HG02642 (cell line): ENCODE results near the gene SMPD1.

Experiments
- ATAC-seq: cut with Tn5 transposase; IDR thresholded peaks from one replicate; pipeline ENCODE4 v1.9.1; 2021; ENCODE audit warnings: mild to moderate bottlenecking; ENCODE audit not compliant: unreplicated experiment, poor library complexity

Gene SMPD1

DNA sequence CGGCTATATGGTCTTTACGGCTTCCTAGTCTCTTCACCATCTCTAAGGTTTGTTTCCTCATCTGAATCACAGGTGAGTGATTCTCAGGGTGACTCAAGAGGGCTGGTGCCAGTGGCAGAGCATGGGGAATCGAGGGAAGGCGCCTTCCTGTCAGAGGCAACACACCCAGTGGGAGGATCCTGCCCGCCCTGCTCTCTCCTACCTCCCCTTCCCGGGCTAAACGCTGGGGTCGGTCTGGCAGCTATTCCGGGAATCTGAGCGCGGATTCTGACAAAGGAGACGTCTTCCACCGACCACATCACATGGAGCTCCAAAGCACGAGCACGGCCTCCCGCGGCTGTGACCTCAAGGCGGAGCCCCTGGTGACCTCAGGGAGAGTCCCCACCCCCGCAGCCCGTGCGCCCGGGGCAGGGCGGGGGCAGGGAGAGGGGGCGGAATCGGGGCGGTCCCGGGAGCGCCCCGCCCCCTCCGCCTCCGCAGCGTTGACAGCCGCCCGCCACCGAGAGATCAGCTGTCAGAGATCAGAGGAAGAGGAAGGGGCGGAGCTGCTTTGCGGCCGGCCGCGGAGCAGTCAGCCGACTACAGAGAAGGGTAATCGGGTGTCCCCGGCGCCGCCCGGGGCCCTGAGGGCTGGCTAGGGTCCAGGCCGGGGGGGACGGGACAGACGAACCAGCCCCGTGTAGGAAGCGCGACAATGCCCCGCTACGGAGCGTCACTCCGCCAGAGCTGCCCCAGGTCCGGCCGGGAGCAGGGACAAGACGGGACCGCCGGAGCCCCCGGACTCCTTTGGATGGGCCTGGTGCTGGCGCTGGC is at the start of gene SMPD1:
TSS of gene SMPD1 (plus strand) at position 570 of the 813 bp plus-strand sequence. CDS start at position 695, 125 bp downstream.
- ATAC-seq: peak; percentile 98

DNA sequence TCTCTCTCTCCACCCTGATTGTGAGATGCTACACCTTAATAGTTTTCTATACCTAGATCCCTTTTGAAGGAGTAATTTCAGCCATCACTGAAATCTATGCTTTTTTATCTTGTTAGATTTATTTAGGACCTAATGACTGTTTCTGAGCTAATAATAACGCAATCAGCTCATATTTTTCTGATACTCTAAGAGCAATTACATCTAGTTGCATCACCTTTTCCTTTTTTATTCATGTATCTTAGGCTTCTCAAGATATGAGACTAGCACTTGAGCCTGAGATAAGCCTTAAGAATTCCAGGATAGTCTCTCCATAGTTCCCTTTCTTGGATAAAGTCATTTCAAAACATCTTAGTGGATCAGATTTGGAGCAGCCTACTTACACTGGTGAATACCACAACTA is 44.9 kb upstream of the SMPD1 start:
- ATAC-seq: no peak

DNA sequence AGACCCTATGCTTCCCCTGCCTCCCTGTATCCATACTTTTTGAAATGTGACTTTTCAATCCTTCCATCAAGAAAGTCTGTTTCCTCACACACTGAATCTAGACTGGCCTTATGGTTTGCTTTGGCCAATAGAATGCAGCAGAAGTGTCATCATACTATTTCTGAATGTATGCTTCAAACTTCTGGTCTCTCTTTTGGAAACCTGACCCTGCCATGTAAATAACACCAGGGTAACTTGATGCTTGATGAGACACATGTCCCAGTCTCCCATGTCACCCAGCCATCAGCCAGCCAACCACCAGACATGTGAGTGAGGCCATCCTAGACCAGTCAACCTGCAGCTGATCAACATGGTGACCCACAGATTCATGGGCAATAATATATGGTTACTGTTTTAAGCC is 40.2 kb upstream of the SMPD1 start:
- ATAC-seq: no peak

DNA sequence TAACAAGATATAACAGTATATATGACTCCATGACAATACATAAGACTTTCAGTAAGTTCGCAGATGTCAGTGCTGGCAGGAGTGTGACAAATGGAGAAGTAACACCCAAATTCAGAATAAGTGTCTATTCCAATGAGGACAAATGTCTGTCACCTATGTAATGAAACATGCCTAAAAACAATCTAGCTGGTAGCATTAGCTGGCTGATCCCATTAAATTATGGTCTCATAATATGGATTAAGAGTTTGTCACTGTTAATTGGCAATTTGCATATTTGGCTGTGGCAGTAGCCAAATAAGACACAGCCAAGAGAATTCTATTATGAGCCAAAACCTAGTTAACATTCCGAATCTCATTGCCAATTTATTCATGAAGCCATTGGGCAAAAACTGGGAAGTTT is 39.8 kb upstream of the SMPD1 start:
- no peak for ATAC-seq

DNA sequence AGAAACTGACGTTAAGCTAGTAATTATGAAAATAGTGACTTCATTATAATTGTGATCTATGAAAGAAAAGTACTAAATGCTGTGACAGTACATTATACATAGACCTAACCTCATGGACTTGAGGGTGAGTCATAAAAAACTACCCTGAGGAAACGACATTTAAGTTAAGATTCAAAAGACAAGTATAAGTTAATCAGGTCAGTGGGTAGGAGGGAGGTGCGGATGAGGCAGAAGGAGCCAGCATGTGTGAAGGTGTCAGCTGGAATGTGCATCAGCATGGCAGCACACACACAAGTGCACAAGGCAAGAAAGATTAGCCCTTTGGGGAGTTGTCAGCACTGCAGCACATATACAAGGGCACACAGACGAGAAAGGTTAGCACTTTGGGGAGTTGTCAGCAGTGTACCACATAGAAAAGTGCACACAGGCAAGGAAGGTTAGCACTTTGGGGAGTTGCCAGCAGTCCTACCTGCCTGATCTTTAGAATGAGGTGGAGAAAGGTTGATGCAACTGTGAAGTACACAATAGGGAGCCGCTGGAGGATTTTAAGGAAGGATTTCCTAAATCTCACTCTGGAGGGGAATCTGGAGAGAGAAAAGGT is 38.4 kb upstream of the SMPD1 start:
- no peak for ATAC-seq

DNA sequence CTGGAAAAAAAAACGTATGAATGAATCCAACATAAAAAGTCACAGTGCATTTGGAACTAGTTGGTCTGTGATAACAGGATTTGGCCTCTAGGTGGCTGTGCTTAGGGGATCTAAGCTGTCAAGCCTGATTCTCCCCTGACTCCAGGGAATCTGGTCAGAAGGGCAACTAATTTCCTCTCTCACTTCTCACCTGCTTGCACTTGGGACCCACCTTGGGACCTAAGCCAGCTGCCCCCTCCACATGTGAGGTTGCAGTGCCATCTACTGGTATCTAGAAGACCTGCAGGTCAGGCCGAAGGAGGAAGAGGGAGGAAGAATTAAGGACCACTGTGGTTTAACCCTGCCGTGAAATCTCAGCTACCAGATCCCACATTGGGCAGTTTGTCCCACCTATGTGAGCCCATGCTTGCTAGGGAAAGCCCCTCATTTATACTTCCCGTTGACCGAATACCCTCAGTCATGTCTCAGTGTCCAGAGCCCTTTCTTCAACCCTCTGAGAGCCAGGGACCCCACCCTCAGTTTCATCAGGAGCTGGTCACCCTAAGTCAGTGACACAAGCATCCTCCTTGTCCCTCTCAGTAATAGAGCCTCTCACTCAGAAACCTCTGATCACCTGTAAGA is 36.8 kb upstream of the SMPD1 start:
- ATAC-seq: peak; percentile 82

DNA sequence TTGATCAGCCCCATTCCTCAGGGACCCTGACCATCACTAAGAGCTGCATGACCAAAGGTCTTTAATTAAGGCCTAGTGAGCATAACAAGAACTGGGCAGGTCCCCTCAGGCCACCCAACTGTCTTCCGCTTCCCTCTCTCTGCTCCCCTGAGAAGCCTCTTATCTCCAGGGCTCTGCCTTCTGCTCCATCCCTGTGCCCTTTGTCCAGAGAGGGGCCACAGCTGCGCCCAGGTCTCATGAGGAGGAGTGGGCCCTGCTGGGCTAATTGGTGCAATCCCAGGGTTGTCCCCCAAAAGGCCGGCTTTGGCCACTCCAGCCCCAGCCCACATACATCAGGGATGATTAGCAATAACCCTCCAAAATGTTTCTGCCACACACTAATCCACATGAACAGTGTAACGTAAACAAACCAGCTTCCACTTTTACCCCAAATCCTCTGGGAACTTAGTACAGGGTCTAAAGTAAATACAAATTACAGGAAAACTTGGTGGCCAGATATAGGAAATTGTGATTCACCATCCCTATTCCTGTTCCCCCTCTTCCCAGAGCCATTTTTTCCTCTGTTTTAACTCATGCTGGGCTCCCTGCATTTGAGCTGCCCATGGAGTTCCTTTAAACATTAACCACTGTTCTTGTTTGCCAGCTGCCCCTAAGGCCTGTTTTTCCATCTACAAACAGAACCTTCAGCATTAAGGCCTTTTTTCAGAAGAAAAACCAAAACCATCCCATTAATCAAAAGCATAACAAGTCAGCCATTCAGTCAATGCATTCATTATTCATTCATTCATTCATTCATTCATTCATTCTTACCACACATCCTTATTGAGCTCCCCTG is 35.4 kb upstream of the SMPD1 start:
- no peak for ATAC-seq

DNA sequence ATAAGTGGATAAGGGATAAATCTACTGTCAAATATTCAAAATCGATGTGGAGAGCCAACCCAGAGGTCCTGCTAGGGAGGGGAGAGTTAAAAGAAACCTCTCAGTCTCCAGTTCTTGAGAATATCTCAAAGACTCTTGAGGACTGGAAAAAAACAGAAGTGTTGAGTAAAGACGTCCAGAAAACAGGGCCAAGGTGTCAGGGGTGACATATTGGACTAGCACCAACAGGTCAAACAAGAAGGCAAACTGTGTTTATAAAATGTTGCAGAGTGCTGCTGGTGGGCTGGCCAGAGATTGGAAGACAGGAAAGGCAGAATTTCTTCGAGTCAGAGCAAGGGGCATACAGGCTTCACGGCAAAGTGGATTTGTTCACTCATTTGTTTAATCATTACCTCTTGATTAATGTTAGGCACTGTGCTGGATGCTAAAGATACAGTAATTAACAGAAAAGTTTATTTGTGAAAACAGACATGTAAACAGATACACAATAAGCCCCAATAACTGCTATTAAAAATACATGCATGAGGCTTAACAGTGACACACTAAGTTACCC is 33.7 kb upstream of the SMPD1 start:
- ATAC-seq: no peak

DNA sequence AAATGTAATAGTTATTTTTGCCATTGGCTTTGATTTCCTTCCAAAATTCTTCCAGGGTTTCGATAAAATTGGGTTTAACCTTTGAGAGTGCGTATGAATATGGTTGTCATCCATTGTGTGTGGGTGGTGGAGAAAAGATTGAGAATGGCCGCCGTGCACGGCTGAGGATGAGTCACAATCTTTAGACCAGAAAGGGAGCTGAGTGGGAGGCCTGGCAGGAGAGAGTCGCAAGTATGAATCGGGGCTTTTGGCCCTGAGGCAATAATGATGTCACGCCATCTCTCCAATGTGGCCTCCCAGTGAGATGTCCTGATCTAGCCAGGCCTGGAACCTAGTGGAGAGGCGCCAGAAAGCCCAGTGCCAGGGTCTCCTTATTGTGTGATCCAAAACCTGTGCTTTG is 33.1 kb upstream of the SMPD1 start:
- ATAC-seq: no peak

DNA sequence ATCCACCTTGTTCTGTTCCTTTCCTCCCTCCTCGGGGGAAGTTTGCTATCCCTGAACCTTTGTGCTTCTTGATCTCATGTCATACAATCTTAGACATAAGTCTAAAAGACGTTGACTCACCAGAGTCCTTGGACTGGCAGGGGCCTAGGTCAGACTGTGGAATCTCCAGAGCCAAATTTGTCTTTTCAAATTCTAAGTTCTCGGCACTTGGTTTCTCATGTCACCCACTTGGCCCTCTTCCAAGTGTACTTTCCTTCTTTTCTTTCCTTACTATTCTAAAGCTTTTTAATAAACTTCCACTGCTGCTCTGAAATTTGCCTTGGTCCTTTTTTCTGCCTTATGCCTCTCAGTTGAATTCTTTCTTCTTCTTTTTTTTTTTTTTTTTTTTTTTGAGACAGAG is 30.1 kb upstream of the SMPD1 start:
- ATAC-seq: no peak

DNA sequence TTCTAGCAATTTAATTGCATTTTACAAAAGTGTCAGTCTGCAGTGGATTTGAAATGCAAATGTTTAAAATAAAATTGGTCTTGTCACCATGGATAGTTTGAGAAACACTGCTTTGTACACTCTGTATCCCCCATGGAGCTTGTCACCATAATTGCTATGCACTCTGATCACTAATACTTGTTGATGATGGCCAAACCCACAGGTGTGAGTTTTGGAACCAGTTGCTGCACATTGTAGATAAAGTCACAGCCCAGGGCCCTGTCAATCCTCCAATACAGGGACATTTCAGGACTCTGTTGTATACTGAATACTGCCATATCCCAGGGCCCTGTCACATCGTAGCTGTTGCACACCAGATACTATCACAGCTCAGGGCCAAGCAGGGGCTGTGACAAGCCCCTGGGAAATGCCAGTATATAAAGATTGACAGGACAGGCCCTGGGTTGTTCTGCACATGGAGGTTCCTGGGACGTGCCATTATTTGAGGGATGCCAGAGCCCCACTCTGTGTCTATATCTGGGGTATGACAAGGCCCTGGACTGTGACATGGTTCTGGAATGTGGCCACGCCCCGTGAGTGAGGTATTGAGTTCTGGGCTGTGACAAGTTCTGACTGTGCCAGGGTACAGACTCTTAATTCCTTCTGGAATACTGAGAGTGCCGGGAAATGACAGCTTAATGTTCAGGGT is 27.9 kb upstream of the SMPD1 start:
- ATAC-seq: no peak

DNA sequence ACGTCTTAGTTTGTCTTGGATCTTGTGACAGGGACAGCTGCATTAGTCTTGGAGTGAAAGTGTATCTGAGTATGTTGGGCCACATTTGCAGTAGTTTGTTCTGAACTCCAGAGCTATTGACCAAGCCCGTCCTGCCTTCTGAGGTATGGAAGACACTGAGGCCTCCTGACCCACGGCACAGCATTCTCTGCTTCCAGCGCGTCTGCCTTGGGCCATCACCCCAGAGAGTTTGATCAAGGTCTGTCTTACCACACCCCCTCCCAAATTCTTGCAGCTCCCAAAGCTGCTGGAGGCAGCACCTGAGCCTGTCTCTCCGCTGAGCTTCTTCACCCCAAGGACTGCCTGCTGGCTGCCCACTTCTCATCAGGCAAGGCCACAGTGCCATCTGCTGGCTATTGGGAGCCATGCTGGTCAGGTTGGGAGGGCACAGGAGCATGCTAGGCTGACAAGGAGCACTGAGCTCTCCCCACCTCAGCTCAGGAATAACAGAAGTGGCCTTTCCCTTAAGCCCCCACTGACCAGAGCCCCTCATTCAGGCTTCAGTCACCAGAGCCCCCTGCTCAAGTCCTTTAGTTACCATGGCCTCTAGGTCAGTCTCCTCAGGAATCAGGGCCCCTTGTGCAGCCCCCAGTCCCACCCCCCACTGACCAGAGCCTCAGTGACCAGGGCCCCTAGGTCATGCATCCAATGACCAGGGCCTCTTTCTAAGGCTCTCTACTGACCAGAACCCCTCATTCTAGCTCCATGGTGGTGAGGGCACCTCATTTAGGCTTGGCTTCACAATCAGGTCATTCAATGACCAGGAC is 27.2 kb upstream of the SMPD1 start:
- peak; percentile 93 for ATAC-seq

DNA sequence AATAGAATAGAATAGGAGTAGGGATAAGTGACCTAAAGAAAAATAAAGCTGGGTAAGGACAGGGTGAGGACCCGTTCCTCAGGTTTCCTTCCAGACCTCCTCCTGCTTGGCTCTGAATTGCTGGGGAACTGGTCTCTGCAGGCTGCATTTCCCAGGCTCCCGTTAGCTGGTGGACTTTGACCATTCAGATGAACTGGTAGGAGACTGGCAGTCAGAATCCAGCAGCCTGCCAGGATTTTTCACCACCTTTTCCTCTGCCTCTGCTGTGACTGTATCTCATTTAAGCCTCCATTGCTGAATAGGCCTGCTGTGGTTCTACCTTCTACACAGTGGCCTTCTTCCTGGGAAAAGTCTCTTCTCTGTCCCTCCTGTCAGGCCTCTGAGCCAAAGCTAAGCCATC is 24.6 kb upstream of the SMPD1 start:
- no peak for ATAC-seq

DNA sequence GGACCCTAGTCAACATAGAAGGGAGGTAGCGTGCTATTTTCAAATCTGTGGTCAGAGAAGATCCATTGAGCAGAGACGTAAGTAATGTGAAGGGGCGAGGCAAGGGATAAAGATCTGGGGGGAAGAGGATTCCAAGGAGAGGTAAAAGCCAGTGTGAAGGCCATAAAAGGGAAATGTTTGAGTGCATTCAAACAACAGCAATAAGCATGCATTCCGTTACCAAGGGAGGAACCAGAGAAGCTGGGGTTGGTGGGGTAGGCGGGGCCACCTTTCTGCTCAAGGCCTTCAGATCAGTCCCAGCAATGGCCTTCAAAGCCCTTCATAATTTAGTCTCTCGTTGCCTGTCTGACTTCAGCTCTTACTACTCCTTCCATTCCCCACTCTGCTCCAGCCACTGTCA is 18.4 kb upstream of the SMPD1 start:
- no peak for ATAC-seq

DNA sequence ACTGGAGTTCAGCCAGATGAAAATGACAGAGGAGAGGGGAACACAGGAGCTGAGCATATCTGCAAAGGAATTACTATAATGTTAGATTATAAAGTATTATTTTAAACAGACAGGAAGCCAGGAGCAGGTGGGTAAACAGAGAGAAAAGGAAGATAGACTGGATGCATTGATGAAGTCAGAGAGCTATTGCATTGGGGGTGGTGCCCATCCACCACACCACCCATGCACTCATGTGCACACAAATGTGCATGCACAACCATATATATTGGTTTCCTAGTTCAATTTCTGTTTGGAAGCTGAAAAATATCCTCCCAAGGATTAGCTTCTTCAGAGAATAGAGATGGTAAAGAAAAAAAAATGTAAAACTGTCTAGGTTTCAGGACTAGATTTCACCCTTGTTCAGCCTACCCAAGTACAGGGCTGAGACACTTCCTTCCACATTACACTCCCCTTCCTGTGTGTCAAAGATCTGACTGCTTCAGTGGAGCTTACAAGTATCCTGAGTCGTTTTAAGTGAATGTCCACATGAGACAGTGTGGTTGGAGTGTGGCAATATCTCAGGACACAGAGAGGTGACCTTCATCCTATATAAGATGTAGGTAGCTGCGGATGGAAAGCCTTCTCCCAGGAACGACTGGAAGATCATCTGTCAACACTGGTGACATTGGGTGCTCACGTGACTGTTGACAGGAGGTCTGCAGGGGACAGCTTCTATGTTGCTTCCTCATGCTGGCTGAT is 12.2 kb upstream of the SMPD1 start:
- ATAC-seq: no peak

DNA sequence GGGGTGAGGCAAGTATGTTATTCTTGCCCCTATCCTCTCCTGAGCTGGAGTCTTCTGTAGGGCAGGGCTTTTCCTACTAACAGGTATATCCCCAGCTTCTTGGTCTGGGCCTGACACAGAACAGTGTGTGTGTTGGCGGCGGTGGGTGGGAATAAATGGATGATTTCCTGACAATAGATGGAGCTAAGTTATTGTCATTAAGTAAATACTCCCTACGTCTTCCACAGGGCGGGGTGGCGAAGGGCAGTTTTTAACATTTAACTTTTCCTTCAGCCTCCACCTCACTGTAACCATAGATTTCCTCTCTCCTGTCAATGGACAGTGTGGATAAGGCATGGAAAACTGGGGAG is 11.7 kb upstream of the SMPD1 start:
- no peak for ATAC-seq

DNA sequence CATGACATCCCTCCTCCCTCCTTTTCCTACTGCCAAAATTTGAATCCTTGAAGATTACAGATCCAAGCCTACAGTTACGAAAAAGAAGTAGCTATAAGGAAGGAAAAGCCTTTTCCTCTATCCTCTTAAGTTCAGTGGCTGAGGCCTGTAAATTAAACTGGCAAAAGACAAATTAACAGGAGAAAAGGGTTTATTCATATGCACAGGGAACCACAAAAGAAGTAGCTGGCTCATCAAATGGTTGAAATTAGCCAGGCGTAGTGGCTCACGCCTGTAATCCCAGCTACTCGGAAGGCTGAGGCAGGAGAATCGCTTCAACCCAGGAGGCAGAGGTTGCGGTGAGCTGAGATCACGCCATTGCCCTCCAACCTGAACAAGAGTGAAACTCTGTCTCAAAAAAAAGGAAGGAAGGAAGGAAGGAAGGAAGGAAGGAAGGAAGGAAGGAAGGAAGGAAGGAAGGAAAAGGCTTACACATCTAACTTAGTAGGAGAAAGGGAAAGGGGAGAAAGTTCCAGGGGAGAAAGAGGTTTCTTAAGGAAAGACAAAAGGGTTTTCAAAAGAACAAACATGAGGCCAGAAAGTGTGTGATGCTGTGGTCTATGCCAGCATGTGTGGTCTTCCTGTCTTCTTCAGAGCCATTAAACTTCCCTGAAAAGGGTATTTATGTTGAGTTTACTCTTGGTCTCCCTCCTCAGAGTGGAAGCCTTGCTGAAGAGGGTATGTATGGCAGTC is 5.1 kb upstream of the SMPD1 start:
- no peak for ATAC-seq
